Small intestine (tissue), 7 donors: ENCODE results near the gene PHLPP1. TPM values are rescaled to one million over a fixed set of nuclear protein-coding genes. Genes with fewer than 3 reads are reported as not detected.

ENCODE experiments used
- DNase-seq, 2 donors: peaks; one replicate each; pipeline versions ENCODE4 v3.0.0 to v3.0.0-alpha.2; 2013
- FAIRE-seq: peaks from 2 replicates; lab custom pipeline; 2012; peaks lifted over from hg19 to GRCh38; lab: Jason Lieb, UNC
- H3K27ac ChIP-seq, 3 donors: one replicate each; pipeline ENCODE4 v1.5.1; 2013; ENCODE audit warnings: low read length in 2 of 3, mild to moderate bottlenecking in 2 of 3, control low read depth in 1 of 3, inconsistent platforms in 1 of 3, low read depth in 1 of 3, moderate library complexity in 1 of 3
- H3K27me3 ChIP-seq, 3 donors: one replicate each; pipeline ENCODE4 v1.6.1; 2013; ENCODE audit warnings: low read length in 3 of 3, inconsistent platforms in 1 of 3; ENCODE audit not compliant: control insufficient read depth in 3 of 3, insufficient read depth in 3 of 3
- H3K36me3 ChIP-seq, 3 donors: one replicate each; pipeline ENCODE4 v1.6.1; 2013; ENCODE audit warnings: low read length in 3 of 3, inconsistent platforms in 1 of 3, low read depth in 1 of 3, mild to moderate bottlenecking in 1 of 3, moderate library complexity in 1 of 3; ENCODE audit not compliant: control insufficient read depth in 3 of 3, insufficient read depth in 2 of 3
- H3K4me1 ChIP-seq, 3 donors: one replicate each; pipeline ENCODE4 v1.6.1; 2013; ENCODE audit warnings: low read length in 2 of 3, inconsistent platforms in 1 of 3, low read depth in 1 of 3, mild to moderate bottlenecking in 1 of 3, moderate library complexity in 1 of 3; ENCODE audit not compliant: control insufficient read depth in 3 of 3, insufficient read depth in 2 of 3
- H3K4me3 ChIP-seq, 3 donors: one replicate each; pipeline ENCODE4 v1.5.1; 2013; ENCODE audit warnings: low read length in 3 of 3, control low read depth in 1 of 3, inconsistent platforms in 1 of 3, low read depth in 1 of 3, mild to moderate bottlenecking in 1 of 3, moderate library complexity in 1 of 3
- H3K9me3 ChIP-seq, 2 donors: one replicate each; pipeline ENCODE4 v1.6.1; 2013; ENCODE audit warnings: low read depth in 1 of 2, low read length in 1 of 2; ENCODE audit not compliant: control insufficient read depth in 2 of 2, insufficient read depth in 1 of 2
- WGBS, 3 donors: extraction: QIAGEN DNeasy Blood & Tissue Kit; methylation state at CpG; one replicate each; pipeline ENCODE4 v1.1.7; 2013; 5-methylcytosine and 5-hydroxymethylcytosine counted together
- polyA plus RNA-seq, 4 donors: library from polyadenylated mRNA; stranded (reverse) in 3 of 4; unstranded in 1 of 4; fragments of 200-250 nt in 3 of 4; fragments of 120-200 nt in 1 of 4; gene quantifications; one replicate each; pipeline versions ENCODE4 v1.2.1 to v1.2.3, GENCODE V29; 2013
- donor health status: healthy with polysubstance abuse.
- donor health status: control.
- donor health status: control.
- donor health status: Bipolar disorder and iron deficiency.
- donor health status: healthy.

Gene PHLPP1
- polyA plus RNA-seq, 4 donors: 3.2 to 13.1 (median 5.4) TPM

- Histone ChIP-seq H3K4me1 (peaks cover 0 to 4% (median 0%) of the 10 kb centered on the region in 3 donors), H3K9me3 (no peaks in the 10 kb centered on the region), H3K4me3 (no peak overlapping the region), H3K27me3 (no peaks in the 10 kb centered on the region), H3K27ac (no peak overlapping the region), H3K36me3 (no peaks in the 10 kb centered on the region)
- WGBS, 3 donors: 81 to 85% (median 81%) methylated on average over 5 of the region's 5 CpGs
- FAIRE-seq (no peak), DNase-seq (no peak)
Measured at GRCh38 chr18:62767321-62767720, 52.0 kb downstream of the PHLPP1 start.

GRCh38 chr18:62767836-62768557, 52.7 kb downstream of the PHLPP1 start:
- WGBS, 3 donors: 44 to 56% (median 46%) methylated on average over 3 of the region's 3 CpGs
- FAIRE-seq (no peak), DNase-seq (no peak)
- H3K4me1 ChIP-seq: peaks cover 0 to 4% (median 0%) of the 10 kb centered on the region in 3 donors
- H3K27ac ChIP-seq: no peak overlapping the region
- H3K9me3 ChIP-seq: no peaks in the 10 kb centered on the region
- H3K27me3 ChIP-seq: no peaks in the 10 kb centered on the region
- no peak overlapping the region for H3K4me3 ChIP-seq
- H3K36me3 ChIP-seq: no peaks in the 10 kb centered on the region

- Histone ChIP-seq H3K27ac (no peak overlapping the region), H3K4me3 (no peak overlapping the region), H3K36me3 (no peaks in the 10 kb centered on the region), H3K27me3 (no peaks in the 10 kb centered on the region), H3K9me3 (no peaks in the 10 kb centered on the region), H3K4me1 (peaks cover 0 to 4% (median 0%) of the 10 kb centered on the region in 3 donors)
- FAIRE-seq: no peak
- 68 to 78% (median 76%) methylated on average over 2 of the region's 2 CpGs for WGBS, 3 donors
- no peak for DNase-seq
Measured at GRCh38 chr18:62768558-62768943, 53.2 kb downstream of the PHLPP1 start.

GRCh38 chr18:62769216-62769615, 53.9 kb downstream of the PHLPP1 start:
- no peak for FAIRE-seq
- DNase-seq: no peak
- 80 to 83% (median 81%) methylated on average over 2 of the region's 2 CpGs for WGBS, 3 donors
- no peaks in the 10 kb centered on the region for H3K27me3 ChIP-seq
- peaks cover 0 to 8% (median 0%) of the 10 kb centered on the region in 3 donors for H3K4me1 ChIP-seq
- no peaks in the 10 kb centered on the region for H3K36me3 ChIP-seq
- H3K9me3 ChIP-seq: no peaks in the 10 kb centered on the region
- no peak overlapping the region for H3K27ac ChIP-seq
- no peak overlapping the region for H3K4me3 ChIP-seq

GRCh38 chr18:62771494-62772270, 56.3 kb downstream of the PHLPP1 start:
- Histone ChIP-seq H3K4me3 (no peak overlapping the region), H3K27me3 (no peaks in the 10 kb centered on the region), H3K4me1 (peaks cover 0 to 8% (median 0%) of the 10 kb centered on the region in 3 donors), H3K36me3 (no peaks in the 10 kb centered on the region), H3K27ac (no peak overlapping the region), H3K9me3 (no peaks in the 10 kb centered on the region)
- WGBS, 3 donors: 79 to 83% (median 83%) methylated on average over 4 of the region's 4 CpGs
- peak; percentile 15 for FAIRE-seq
- no peak for DNase-seq

- FAIRE-seq: no peak
- WGBS, 3 donors: 21 to 61% (median 50%) methylated on average over 2 of the region's 2 CpGs
Measured at GRCh38 chr18:62772860-62773584, 57.7 kb downstream of the PHLPP1 start.

GRCh38 chr18:62773691-62774090, 58.4 kb downstream of the PHLPP1 start:
- Histone ChIP-seq H3K36me3 (no peaks in the 10 kb centered on the region), H3K4me1 (peaks cover 0 to 4% (median 0%) of the 10 kb centered on the region in 3 donors), H3K9me3 (no peaks in the 10 kb centered on the region), H3K4me3 (no peak overlapping the region), H3K27me3 (no peaks in the 10 kb centered on the region), H3K27ac (no peak overlapping the region)
- no peak for FAIRE-seq
- no peak for DNase-seq
- WGBS, 3 donors: 81 to 87% (median 82%) methylated on average over 3 of the region's 3 CpGs

More at GRCh38 chr18:62772860-62773584, 57.7 kb downstream of the PHLPP1 start:
- DNase-seq: peak; percentile 20 to 58
- Histone ChIP-seq H3K36me3 (no peaks in the 10 kb centered on the region), H3K27ac (no peak overlapping the region), H3K27me3 (no peaks in the 10 kb centered on the region), H3K4me3 (no peak overlapping the region), H3K9me3 (no peaks in the 10 kb centered on the region), H3K4me1 (peaks cover 0 to 4% (median 0%) of the 10 kb centered on the region in 3 donors)

- FAIRE-seq (no peak), DNase-seq (no peak)
- WGBS, 3 donors: 84 to 98% (median 95%) methylated on average over 2 of the region's 2 CpGs
- Histone ChIP-seq H3K27ac (no peak overlapping the region), H3K4me1 (peaks cover 0 to 4% (median 0%) of the 10 kb centered on the region in 3 donors), H3K9me3 (no peaks in the 10 kb centered on the region), H3K4me3 (no peak overlapping the region), H3K36me3 (no peaks in the 10 kb centered on the region), H3K27me3 (no peaks in the 10 kb centered on the region)
Measured at GRCh38 chr18:62776024-62776570, 60.8 kb downstream of the PHLPP1 start.
